WI38 (cell line): ENCODE results near the gene ZNF639.
"Not testable (repeated sequence)": the region's sequence is repeated elsewhere in the genome, so short reads cannot be mapped to it uniquely, and the experiment has no call there.

Experiments
- H3K4me3 ChIP-seq: 2 replicates; pipeline ENCODE4 v1.5.1; 2011; ENCODE audit warnings: low read depth, mild to moderate bottlenecking, control low read depth, low read length
- TF ChIP-seq, protein P1 (sequence below): IDR thresholded peaks from 2 replicates; pipeline ENCODE4 v1.5.1; 2012; ENCODE audit warnings: low read depth, mild to moderate bottlenecking, control low read depth, low read length

The ZNF639 gene, protein sequence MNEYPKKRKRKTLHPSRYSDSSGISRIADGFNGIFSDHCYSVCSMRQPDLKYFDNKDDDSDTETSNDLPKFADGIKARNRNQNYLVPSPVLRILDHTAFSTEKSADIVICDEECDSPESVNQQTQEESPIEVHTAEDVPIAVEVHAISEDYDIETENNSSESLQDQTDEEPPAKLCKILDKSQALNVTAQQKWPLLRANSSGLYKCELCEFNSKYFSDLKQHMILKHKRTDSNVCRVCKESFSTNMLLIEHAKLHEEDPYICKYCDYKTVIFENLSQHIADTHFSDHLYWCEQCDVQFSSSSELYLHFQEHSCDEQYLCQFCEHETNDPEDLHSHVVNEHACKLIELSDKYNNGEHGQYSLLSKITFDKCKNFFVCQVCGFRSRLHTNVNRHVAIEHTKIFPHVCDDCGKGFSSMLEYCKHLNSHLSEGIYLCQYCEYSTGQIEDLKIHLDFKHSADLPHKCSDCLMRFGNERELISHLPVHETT

GRCh38 chr3:179322286-179323196 is at the start of gene ZNF639:
Gene ZNF639 (plus strand): TSS chr3:179323031. CDS start chr3:179328294, 5,263 bp downstream.
- peak within 1 kb of the TSS; percentile 95 for H3K4me3 ChIP-seq
- TF ChIP-seq, protein P1, sequence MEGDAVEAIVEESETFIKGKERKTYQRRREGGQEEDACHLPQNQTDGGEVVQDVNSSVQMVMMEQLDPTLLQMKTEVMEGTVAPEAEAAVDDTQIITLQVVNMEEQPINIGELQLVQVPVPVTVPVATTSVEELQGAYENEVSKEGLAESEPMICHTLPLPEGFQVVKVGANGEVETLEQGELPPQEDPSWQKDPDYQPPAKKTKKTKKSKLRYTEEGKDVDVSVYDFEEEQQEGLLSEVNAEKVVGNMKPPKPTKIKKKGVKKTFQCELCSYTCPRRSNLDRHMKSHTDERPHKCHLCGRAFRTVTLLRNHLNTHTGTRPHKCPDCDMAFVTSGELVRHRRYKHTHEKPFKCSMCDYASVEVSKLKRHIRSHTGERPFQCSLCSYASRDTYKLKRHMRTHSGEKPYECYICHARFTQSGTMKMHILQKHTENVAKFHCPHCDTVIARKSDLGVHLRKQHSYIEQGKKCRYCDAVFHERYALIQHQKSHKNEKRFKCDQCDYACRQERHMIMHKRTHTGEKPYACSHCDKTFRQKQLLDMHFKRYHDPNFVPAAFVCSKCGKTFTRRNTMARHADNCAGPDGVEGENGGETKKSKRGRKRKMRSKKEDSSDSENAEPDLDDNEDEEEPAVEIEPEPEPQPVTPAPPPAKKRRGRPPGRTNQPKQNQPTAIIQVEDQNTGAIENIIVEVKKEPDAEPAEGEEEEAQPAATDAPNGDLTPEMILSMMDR, result peak; percentile 57

GRCh38 chr3:179274434-179274833 is 48.4 kb upstream of the ZNF639 start:
- H3K4me3 ChIP-seq, result not testable (repeated sequence)

DNA sequence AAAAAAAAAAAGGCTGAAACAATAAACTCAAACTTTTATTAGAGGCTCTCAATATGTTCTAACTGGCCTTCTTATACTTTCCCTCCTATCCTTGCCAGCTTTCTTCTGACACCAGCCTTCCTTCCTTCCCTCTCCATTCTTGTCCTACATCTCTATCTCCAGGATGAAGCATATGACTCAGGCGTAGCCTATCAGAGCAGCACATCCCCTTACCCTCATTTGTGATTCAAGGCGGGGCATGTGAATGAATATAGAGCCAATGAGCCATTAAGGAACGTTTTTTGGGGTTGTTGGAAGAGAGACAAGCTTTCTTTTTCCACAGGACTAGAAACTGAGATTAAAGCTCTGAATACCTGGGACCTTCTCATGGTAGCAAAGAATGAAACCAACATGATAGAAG is 46.8 kb upstream of the ZNF639 start:
- H3K4me3 ChIP-seq, result no peak overlapping the region
- TF ChIP-seq, protein P1, result no peak

GRCh38 chr3:179276743-179277142 is 46.1 kb upstream of the ZNF639 start:
- no peak overlapping the region for H3K4me3 ChIP-seq
- TF ChIP-seq, protein P1, result no peak

DNA sequence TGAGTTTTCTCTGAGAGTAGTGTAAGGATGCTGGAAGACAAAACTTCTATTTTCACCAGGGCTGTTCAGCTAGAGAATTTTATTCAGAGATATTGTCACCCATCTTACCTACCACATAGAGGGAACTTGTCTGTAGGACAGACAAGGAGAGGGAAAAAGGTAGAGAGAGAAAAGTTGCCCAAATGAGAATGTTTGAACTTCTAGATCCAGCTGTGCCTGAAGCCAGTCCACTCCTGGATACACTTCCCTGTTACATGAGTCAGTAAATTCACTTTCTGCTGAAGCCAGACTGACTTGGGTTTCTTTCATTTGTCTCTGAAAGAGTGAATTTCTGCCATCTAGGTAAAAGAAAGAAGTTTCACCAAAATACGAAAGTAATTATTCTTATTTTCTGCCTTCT is 44.7 kb upstream of the ZNF639 start:
- no peak overlapping the region for H3K4me3 ChIP-seq
- TF ChIP-seq, protein P1, result no peak

- no peak overlapping the region for H3K4me3 ChIP-seq
- TF ChIP-seq, protein P1, result no peak
These were observed 43.7 kb upstream of the ZNF639 start for GRCh38 chr3:179278932-179279693.

DNA sequence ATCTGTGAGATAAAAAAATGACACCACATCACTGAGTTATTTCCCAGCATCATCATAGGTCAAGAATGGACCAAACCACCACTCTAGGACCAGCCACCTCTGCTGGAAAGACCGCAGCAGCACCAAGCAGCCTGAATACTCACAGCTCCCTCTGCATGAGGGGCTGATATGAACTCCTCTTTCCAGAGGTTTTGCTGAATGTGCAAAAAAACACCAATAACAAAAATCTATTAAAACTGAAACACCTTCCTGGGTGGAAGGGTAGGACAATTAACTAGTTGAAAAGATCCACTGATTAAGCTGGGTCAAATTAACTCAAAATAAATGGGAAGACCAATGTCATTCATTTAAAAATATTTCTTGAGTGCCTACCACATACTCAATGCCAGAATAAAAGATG is 43.0 kb upstream of the ZNF639 start:
- H3K4me3 ChIP-seq, result no peak overlapping the region
- TF ChIP-seq, protein P1, result no peak
